Neural progenitor cell (in vitro differentiated cells): ENCODE measurements around the gene CCR7.

ENCODE experiments used
- EZH2 ChIP-seq: fragments of 200-600 bp; sonication (generic); IDR thresholded peaks from 2 replicates; pipeline ENCODE4 v1.6.1; 2017; ENCODE audit warnings: antibody characterized with exemption, mild to moderate bottlenecking, moderate library complexity
- EZH2phosphoT487 ChIP-seq: fragments of 200-600 bp; sonication (generic); IDR thresholded peaks from 2 replicates; pipeline ENCODE4 v1.6.1; 2017; ENCODE audit warnings: antibody characterized with exemption
- TF ChIP-seq, protein P1 (sequence below): fragments of 200-600 bp; sonication (generic); IDR thresholded peaks from 2 replicates; pipeline ENCODE4 v1.5.1; 2017; ENCODE audit warnings: antibody characterized with exemption, mild to moderate bottlenecking

DNA sequence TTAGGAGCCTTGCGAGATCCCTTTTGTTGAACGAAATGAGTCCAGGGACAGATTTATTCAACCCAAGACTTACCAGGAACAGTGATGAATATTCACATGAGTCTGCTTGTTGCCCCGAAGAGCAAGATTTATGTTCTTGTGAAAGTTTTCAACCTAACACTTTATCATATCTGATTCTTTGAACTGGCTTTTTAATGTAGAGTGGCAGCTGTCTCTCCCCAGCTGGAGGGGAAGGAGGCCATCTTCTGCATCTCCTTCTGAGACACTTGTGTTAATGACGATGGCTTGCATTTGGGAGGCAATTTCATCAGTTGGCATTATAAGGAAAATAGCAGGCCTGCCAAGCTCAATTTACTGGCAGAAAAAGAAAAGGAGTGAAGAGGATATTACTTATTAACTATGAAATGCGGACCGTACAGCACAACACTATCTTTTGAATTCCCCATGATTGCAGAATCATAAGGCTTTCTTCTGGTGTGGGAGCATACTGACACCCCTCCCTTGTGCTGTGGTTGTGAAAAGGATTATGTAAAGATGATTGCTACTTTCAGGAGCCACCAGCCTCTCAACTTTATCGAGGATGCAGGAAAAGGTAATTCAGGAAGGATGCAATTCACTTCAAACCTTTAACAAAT, 46.7 kb upstream of the CCR7 start:
- TF ChIP-seq, protein P1, sequence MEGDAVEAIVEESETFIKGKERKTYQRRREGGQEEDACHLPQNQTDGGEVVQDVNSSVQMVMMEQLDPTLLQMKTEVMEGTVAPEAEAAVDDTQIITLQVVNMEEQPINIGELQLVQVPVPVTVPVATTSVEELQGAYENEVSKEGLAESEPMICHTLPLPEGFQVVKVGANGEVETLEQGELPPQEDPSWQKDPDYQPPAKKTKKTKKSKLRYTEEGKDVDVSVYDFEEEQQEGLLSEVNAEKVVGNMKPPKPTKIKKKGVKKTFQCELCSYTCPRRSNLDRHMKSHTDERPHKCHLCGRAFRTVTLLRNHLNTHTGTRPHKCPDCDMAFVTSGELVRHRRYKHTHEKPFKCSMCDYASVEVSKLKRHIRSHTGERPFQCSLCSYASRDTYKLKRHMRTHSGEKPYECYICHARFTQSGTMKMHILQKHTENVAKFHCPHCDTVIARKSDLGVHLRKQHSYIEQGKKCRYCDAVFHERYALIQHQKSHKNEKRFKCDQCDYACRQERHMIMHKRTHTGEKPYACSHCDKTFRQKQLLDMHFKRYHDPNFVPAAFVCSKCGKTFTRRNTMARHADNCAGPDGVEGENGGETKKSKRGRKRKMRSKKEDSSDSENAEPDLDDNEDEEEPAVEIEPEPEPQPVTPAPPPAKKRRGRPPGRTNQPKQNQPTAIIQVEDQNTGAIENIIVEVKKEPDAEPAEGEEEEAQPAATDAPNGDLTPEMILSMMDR = no peak
- no peak for TF ChIP-seq EZH2phosphoT487
- no peak for TF ChIP-seq EZH2
